GM19043 (cell line): Measurements from ENCODE around the gene RNF44.

Experiments used
- ATAC-seq: cut with Tn5 transposase; IDR thresholded peaks from one replicate; pipeline ENCODE4 v1.9.1; 2021; ENCODE audit warnings: low read depth; ENCODE audit not compliant: unreplicated experiment

Gene RNF44

GRCh38 chr5:176536902-176537553 is at the start of gene RNF44:
Gene RNF44 (minus strand): TSS chr5:176537402. CDS start chr5:176532472, 4,930 bp downstream.
- peak; percentile 42 for ATAC-seq

- ATAC-seq: no peak
Measured at GRCh38 chr5:176583076-176583475, 45.9 kb upstream of the RNF44 start.

- no peak for ATAC-seq
Measured at GRCh38 chr5:176581361-176581760, 44.2 kb upstream of the RNF44 start.

GRCh38 chr5:176579323-176579722 is 42.1 kb upstream of the RNF44 start:
- no peak for ATAC-seq

- no peak for ATAC-seq
Measured at GRCh38 chr5:176578391-176578808, 41.2 kb upstream of the RNF44 start.

GRCh38 chr5:176577312-176578176 is 40.3 kb upstream of the RNF44 start:
- ATAC-seq: no peak

- ATAC-seq: no peak
Measured at GRCh38 chr5:176575488-176576422, 38.6 kb upstream of the RNF44 start.

GRCh38 chr5:176575066-176575465 is 37.9 kb upstream of the RNF44 start:
- ATAC-seq: no peak

- no peak for ATAC-seq
Measured at GRCh38 chr5:176574297-176574591, 37.0 kb upstream of the RNF44 start.

GRCh38 chr5:176573564-176574296 is 36.5 kb upstream of the RNF44 start:
- ATAC-seq: no peak

- ATAC-seq: no peak
Measured at GRCh38 chr5:176570044-176570443, 32.8 kb upstream of the RNF44 start.

GRCh38 chr5:176568657-176569056 is 31.5 kb upstream of the RNF44 start:
- ATAC-seq: no peak

GRCh38 chr5:176565760-176566288 is 28.6 kb upstream of the RNF44 start:
- ATAC-seq: no peak

- no peak for ATAC-seq
Measured at GRCh38 chr5:176564002-176564401, 26.8 kb upstream of the RNF44 start.

- ATAC-seq: no peak
Measured at GRCh38 chr5:176562189-176562588, 25.0 kb upstream of the RNF44 start.

- ATAC-seq: no peak
Measured at GRCh38 chr5:176561259-176561658, 24.1 kb upstream of the RNF44 start.

- no peak for ATAC-seq
Measured at GRCh38 chr5:176560364-176560763, 23.2 kb upstream of the RNF44 start.

- ATAC-seq: no peak
Measured at GRCh38 chr5:176559683-176560082, 22.5 kb upstream of the RNF44 start.

GRCh38 chr5:176557846-176558245 is 20.6 kb upstream of the RNF44 start:
- ATAC-seq: no peak
